HG02759 (cell line): ENCODE measurements around the gene FLNB.
A peak's percentile ranks its signal among the peaks of the same experiment; 100 is the strongest.
"Not testable (repeated sequence)": the region's sequence is repeated elsewhere in the genome, so short reads cannot be mapped to it uniquely, and the experiment has no call there.

Source experiments
- ATAC-seq: cut with Tn5 transposase; IDR thresholded peaks from one replicate; pipeline ENCODE4 v1.9.1; 2021; ENCODE audit warnings: mild to moderate bottlenecking, moderate library complexity; ENCODE audit not compliant: unreplicated experiment

The FLNB gene

GRCh38 chr3:58049143-58049785 lies 41.0 kb downstream of the FLNB start:
- no peak for ATAC-seq

GRCh38 chr3:58051196-58051595 lies 43.0 kb downstream of the FLNB start:
- no peak for ATAC-seq

- not testable (repeated sequence) for ATAC-seq
Observed at GRCh38 chr3:58051658-58052261, 43.5 kb downstream of the FLNB start.

- peak; percentile 81 for ATAC-seq
Observed at GRCh38 chr3:58052373-58053273, 44.4 kb downstream of the FLNB start.

GRCh38 chr3:58054652-58055051 lies 46.4 kb downstream of the FLNB start:
- ATAC-seq, result no peak

- ATAC-seq, result no peak
Observed at GRCh38 chr3:58055314-58055713, 47.1 kb downstream of the FLNB start.

- ATAC-seq, result not testable (repeated sequence)
Observed at GRCh38 chr3:58055891-58056290, 47.7 kb downstream of the FLNB start.

GRCh38 chr3:58058361-58059263 lies 50.4 kb downstream of the FLNB start:
- ATAC-seq, result no peak

GRCh38 chr3:58059349-58060321 lies 51.4 kb downstream of the FLNB start:
- no peak for ATAC-seq

- ATAC-seq, result no peak
Observed at GRCh38 chr3:58062472-58062871, 54.2 kb downstream of the FLNB start.

- ATAC-seq, result no peak
Observed at GRCh38 chr3:58063022-58063815, 55.0 kb downstream of the FLNB start.

- ATAC-seq, result no peak
Observed at GRCh38 chr3:58064923-58065638, 56.9 kb downstream of the FLNB start.

- no peak for ATAC-seq
Observed at GRCh38 chr3:58065700-58066167, 57.5 kb downstream of the FLNB start.

GRCh38 chr3:58066842-58067241 lies 58.6 kb downstream of the FLNB start:
- ATAC-seq, result no peak

- no peak for ATAC-seq
Observed at GRCh38 chr3:58068122-58068809, 60.0 kb downstream of the FLNB start.

- ATAC-seq, result no peak
Observed at GRCh38 chr3:58071480-58071971, 63.3 kb downstream of the FLNB start.

- ATAC-seq, result no peak
Observed at GRCh38 chr3:58072052-58072762, 64.0 kb downstream of the FLNB start.
